Spleen (tissue), 11 donors: ENCODE data around the gene TTC21A. TPM values are rescaled to one million over a fixed set of nuclear protein-coding genes. Genes with fewer than 3 reads are reported as not detected.

ENCODE experiments used
- DNase-seq: peaks from one replicate; pipeline ENCODE4 v3.0.0-alpha.2; 2020
- H3K27ac ChIP-seq, 8 donors: fragments of 200-600 bp; sonication (generic) in 7 of 8; 1 replicate in 4 of 8; 2 replicates in 4 of 8; pipeline versions ENCODE4 v1.5.0 to v1.8.0; 2016 to 2021; ENCODE audit warnings: inconsistent platforms in 4 of 8, mild to moderate bottlenecking in 4 of 8, moderate library complexity in 1 of 8
- H3K27me3 ChIP-seq, 7 donors: fragments of 200-600 bp; sonication (generic) in 6 of 7; replicated peaks in 1 of 7; 1 replicate in 4 of 7; 2 replicates in 3 of 7; pipeline versions ENCODE4 v1.5.0 to v1.8.0; 2016 to 2021; ENCODE audit warnings: inconsistent platforms in 3 of 7, mild to moderate bottlenecking in 1 of 7
- H3K36me3 ChIP-seq, 6 donors: fragments of 200-600 bp; sonication (generic) in 5 of 6; 1 replicate in 4 of 6; 2 replicates in 2 of 6; pipeline versions ENCODE4 v1.5.0 to v1.8.0; 2016 to 2021; ENCODE audit warnings: inconsistent platforms in 2 of 6
- H3K4me1 ChIP-seq, 6 donors: fragments of 200-600 bp; sonication (generic) in 5 of 6; 1 replicate in 3 of 6; 2 replicates in 3 of 6; pipeline versions ENCODE4 v1.5.0 to v1.8.0; 2016 to 2021; ENCODE audit warnings: inconsistent platforms in 3 of 6
- H3K4me3 ChIP-seq, 8 donors: fragments of 200-600 bp; sonication (generic) in 7 of 8; 1 replicate in 4 of 8; 2 replicates in 4 of 8; pipeline versions ENCODE4 v1.5.0 to v1.8.0; 2016 to 2021; ENCODE audit warnings: inconsistent platforms in 4 of 8, mild to moderate bottlenecking in 4 of 8, moderate library complexity in 2 of 8
- H3K9me3 ChIP-seq, 8 donors: fragments of 200-600 bp; sonication (generic) in 7 of 8; 1 replicate in 4 of 8; 2 replicates in 4 of 8; pipeline versions ENCODE4 v1.5.0 to v1.8.0; 2016 to 2021; ENCODE audit warnings: inconsistent platforms in 4 of 8
- POLR2A ChIP-seq, 3 donors: fragments of 450-650 bp; IDR thresholded peaks; one replicate each; pipeline ENCODE4 v1.5.1; 2017; ENCODE audit warnings: antibody characterized with exemption in 3 of 3, mild to moderate bottlenecking in 1 of 3
- POLR2AphosphoS5 ChIP-seq, 3 donors: sonication (generic); formaldehyde crosslinking; IDR thresholded peaks; one replicate each; pipeline ENCODE4 v1.5.1; 2017; ENCODE audit warnings: antibody characterized with exemption in 3 of 3
- WGBS, 5 donors: extraction: QIAGEN DNeasy Blood & Tissue Kit in 3 of 5; methylation state at CpG; one replicate each; pipeline versions ENCODE4 v1.1.5 to v1.1.7; 2013 to 2018; 5-methylcytosine and 5-hydroxymethylcytosine counted together
- intact Hi-C: fragments of 100-400 bp; cut with DNase I; formaldehyde crosslinking; loops from one replicate; pipeline ENCODE4 v1.15.0; 2023; ENCODE audit warnings: low total_unique reads
- polyA plus RNA-seq, 3 donors: library from polyadenylated mRNA; stranded (reverse); fragments of 200-250 nt; gene quantifications; one replicate each; pipeline ENCODE4 v1.2.1, GENCODE V29; 2013
- total RNA-seq, 7 donors: library from RNA; depleted of rRNA in 3 of 7; stranded (reverse); fragments of >200 nt in 3 of 7; fragmentation: NEBNext Ultra II Directional in 4 of 7; extraction: Animal tissue kit (Norgen Biotek cat#: 25700) in 4 of 7; gene quantifications; one replicate each; pipeline versions ENCODE4 v1.1.0 to v1.2.1, GENCODE V29; 2016 to 2021
- TF ChIP-seq, protein P1 (sequence below), 11 experiments: fragments of 200-600 bp in 7 of 11; fragments of 450-650 bp in 4 of 11; sonication (generic) in 4 of 11; IDR thresholded peaks in 8 of 11; conservative IDR thresholded peaks in 3 of 11; 1 replicate in 7 of 11; 2 replicates in 4 of 11; pipeline versions ENCODE4 v1.4.0 to v1.8.0; 2016 to 2021; ENCODE audit warnings: antibody characterized with exemption in 11 of 11, inconsistent platforms in 4 of 11, mild to moderate bottlenecking in 1 of 11
- donor health status: healthy with polysubstance abuse.
- donor health status: DM: no; HTN: no; CAD: no; lungs with moderate emphysema.
- donor health status: DM: no; HTN: no; CAD: no.
- donor health status: Bipolar disorder and iron deficiency.
- donor health status: healthy.
- donor health status: DM: no; HTN: no; CAD: no.
- donor health status: DM: yes; HTN: yes; CAD: no.

Gene TTC21A
- total and polyA plus RNA-seq, 10 donors, result 11.6 to 34.3 (median 16.0) TPM

- Histone ChIP-seq H3K4me1 (peaks cover 29 to 66% (median 42%) of the 10 kb centered on the region in 6 donors), H3K27ac (no peak overlapping the region), H3K4me3 (no peak overlapping the region), H3K36me3 (peaks cover 0 to 70% (median 9%) of the 10 kb centered on the region in 6 donors), H3K9me3 (no peaks in the 10 kb centered on the region), H3K27me3 (no peaks in the 10 kb centered on the region)
- peak in 1 of 3 donors; percentile 28 for TF ChIP-seq POLR2AphosphoS5 (IDR thresholded peaks at IDR 0.05)
- TF ChIP-seq, protein P1, sequence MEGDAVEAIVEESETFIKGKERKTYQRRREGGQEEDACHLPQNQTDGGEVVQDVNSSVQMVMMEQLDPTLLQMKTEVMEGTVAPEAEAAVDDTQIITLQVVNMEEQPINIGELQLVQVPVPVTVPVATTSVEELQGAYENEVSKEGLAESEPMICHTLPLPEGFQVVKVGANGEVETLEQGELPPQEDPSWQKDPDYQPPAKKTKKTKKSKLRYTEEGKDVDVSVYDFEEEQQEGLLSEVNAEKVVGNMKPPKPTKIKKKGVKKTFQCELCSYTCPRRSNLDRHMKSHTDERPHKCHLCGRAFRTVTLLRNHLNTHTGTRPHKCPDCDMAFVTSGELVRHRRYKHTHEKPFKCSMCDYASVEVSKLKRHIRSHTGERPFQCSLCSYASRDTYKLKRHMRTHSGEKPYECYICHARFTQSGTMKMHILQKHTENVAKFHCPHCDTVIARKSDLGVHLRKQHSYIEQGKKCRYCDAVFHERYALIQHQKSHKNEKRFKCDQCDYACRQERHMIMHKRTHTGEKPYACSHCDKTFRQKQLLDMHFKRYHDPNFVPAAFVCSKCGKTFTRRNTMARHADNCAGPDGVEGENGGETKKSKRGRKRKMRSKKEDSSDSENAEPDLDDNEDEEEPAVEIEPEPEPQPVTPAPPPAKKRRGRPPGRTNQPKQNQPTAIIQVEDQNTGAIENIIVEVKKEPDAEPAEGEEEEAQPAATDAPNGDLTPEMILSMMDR (IDR thresholded peaks at IDR 0.05 in 8 of 11, conservative IDR thresholded peaks at IDR 0.05 in 3 of 11), result no peak
- WGBS, 5 donors, result 95 to 97% (median 96%) methylated on average over 13 to 18 of the region's 18 CpGs
- DNase-seq, result no peak
- intact Hi-C loops, result no loop called here
These were observed 30.0 kb downstream of the TTC21A start for GRCh38 chr3:39137435-39137936.

- no peak for DNase-seq
- peaks cover under 1 to 77% (median 16%) of the 10 kb centered on the region in 6 donors for H3K36me3 ChIP-seq
These were observed 30.7 kb downstream of the TTC21A start for GRCh38 chr3:39137991-39138803.

GRCh38 chr3:39138804-39139415 is 31.4 kb downstream of the TTC21A start:
- 86 to 96% (median 95%) methylated on average over 5 to 7 of the region's 7 CpGs for WGBS, 5 donors
- TF ChIP-seq, protein P1 (IDR thresholded peaks at IDR 0.05 in 8 of 11, conservative IDR thresholded peaks at IDR 0.05 in 3 of 11), result no peak
- TF ChIP-seq POLR2AphosphoS5 (IDR thresholded peaks at IDR 0.05) (no peak), POLR2A (IDR thresholded peaks at IDR 0.05) (no peak)
- no peak overlapping the region for H3K27ac ChIP-seq
- peaks cover 35 to 75% (median 53%) of the 10 kb centered on the region in 6 donors for H3K4me1 ChIP-seq
- DNase-seq, result no peak
- intact Hi-C loops, result no loop called here
- H3K36me3 ChIP-seq, result peaks cover 5 to 80% (median 23%) of the 10 kb centered on the region in 6 donors
- no peak overlapping the region for H3K4me3 ChIP-seq
- no peaks in the 10 kb centered on the region for H3K9me3 ChIP-seq
- H3K27me3 ChIP-seq, result no peaks in the 10 kb centered on the region

More at GRCh38 chr3:39137991-39138803, 30.7 kb downstream of the TTC21A start:
- no peak overlapping the region for H3K4me3 ChIP-seq
- peaks cover 35 to 73% (median 47%) of the 10 kb centered on the region in 6 donors for H3K4me1 ChIP-seq
- H3K27me3 ChIP-seq, result no peaks in the 10 kb centered on the region
- intact Hi-C loops, result no loop called here
- no peak overlapping the region for H3K27ac ChIP-seq
- 92 to 98% (median 97%) methylated on average over 8 to 10 of the region's 10 CpGs for WGBS, 5 donors
- no peaks in the 10 kb centered on the region for H3K9me3 ChIP-seq
- no peak for TF ChIP-seq POLR2A (IDR thresholded peaks at IDR 0.05)
- TF ChIP-seq POLR2AphosphoS5 (IDR thresholded peaks at IDR 0.05), result peak in 2 of 3 donors; percentile 35 to 41

DNA sequence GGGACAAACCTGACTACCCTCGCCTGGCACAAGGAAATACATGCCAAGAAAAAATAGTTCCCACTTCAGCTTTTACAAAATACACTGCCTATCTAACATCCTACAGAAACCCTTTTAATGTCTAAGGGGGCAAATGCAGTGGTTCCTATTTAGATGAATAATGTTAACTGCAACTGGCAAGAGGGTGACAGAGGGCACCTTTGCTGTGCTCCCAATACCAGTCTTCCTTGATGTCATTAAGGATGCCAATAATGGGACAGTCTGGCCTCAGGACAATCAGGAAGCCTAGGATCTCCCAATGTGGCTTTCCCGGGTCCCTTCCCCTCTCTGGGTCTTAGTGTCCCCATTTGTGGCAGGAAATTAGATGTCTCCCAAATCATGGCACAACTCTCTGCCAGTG is 32.0 kb downstream of the TTC21A start:
- intact Hi-C loops, result no loop called here
- WGBS, 5 donors, result 84 to 92% (median 89%) methylated on average over 2 of the region's 2 CpGs
- no peak overlapping the region for H3K27ac ChIP-seq

More for the DNA sequence above, 32.0 kb downstream of the TTC21A start:
- no peaks in the 10 kb centered on the region for H3K27me3 ChIP-seq
- H3K4me3 ChIP-seq, result no peak overlapping the region
- no peak for TF ChIP-seq POLR2AphosphoS5 (IDR thresholded peaks at IDR 0.05)
- no peak for TF ChIP-seq POLR2A (IDR thresholded peaks at IDR 0.05)
- H3K9me3 ChIP-seq, result no peaks in the 10 kb centered on the region
- no peak for DNase-seq
- peaks cover 5 to 80% (median 28%) of the 10 kb centered on the region in 6 donors for H3K36me3 ChIP-seq
- H3K4me1 ChIP-seq, result peaks cover 35 to 75% (median 58%) of the 10 kb centered on the region in 6 donors
